K562 (cell line): ENCODE results near the gene MON2. TPM values are rescaled to one million over a fixed set of nuclear protein-coding genes. Genes with fewer than 3 reads are reported as not detected.

Source experiments
- ATAC-seq: fragments of 200-7000 bp; cut with Tn5 transposase; 3 replicates; pipeline ENCODE4 v1.9.1; 2020; ENCODE audit warnings: moderate library complexity
- Bru-seq: library from RNA; stranded (reverse); fragments of 400-500 nt; gene quantifications from one replicate; lab custom pipeline; 2021; lab: Mats Ljungman, UMichigan
- BruChase-seq, 2 experiments: library from RNA; stranded (reverse); fragments of 400-500 nt; gene quantifications; one replicate each; lab custom pipeline; 2021; lab: Mats Ljungman, UMichigan
- BruUV-seq: library from RNA; stranded (reverse); fragments of 400-500 nt; replicated peaks from 2 replicates; lab custom pipeline; 2021; lab: Mats Ljungman, UMichigan
- CTCF ChIA-PET: fragments of 300-600 bp; formaldehyde crosslinking; extraction: SDS; loops from one replicate; lab custom pipeline; 2021; ENCODE audit warnings: low intra/inter-chr PET ratio; lab: Yijun Ruan, JAX
- POLR2A ChIA-PET: fragments of 300-600, 350-650 bp; sonication (Branson Sonifier 250); formaldehyde crosslinking; extraction: SDS; loops from one replicate; lab custom pipeline; 2021; ENCODE audit warnings: antibody characterized with exemption, inconsistent platforms; lab: Yijun Ruan, JAX
- DNase-seq, 4 experiments: peaks; one replicate each; pipeline versions ENCODE4 v3.0.0 to v3.0.0-alpha.2; 2011 to 2018; ENCODE audit warnings: low spot score in 3 of 4, mixed read lengths in 3 of 4; ENCODE audit errors: extremely low read depth in 1 of 4
- FAIRE-seq: peaks from 2 replicates; lab custom pipeline; 2011; peaks lifted over from hg19 to GRCh38; lab: Jason Lieb, UNC
- H2AFZ ChIP-seq: 2 replicates; pipeline ENCODE4 v1.6.0; 2011; ENCODE audit warnings: low read depth, low read length, control low read depth, inconsistent platforms
- H3K27ac ChIP-seq: fragments of 200-600 bp; 3 replicates; pipeline ENCODE4 v1.8.0; 2011; ENCODE audit warnings: low read depth, mild to moderate bottlenecking, control low read depth, inconsistent platforms, low read length, moderate library complexity, mixed read lengths; ENCODE audit errors: extremely low read depth
- H3K27me3 ChIP-seq, 2 experiments: fragments of 300-600 bp in 1 of 2; 2 replicates in 1 of 2; 3 replicates in 1 of 2; pipeline versions ENCODE4 v1.6.0 to v1.8.0; 2011; ENCODE audit warnings: inconsistent platforms in 2 of 2, low read length in 2 of 2, mild to moderate bottlenecking in 1 of 2, mixed read lengths in 1 of 2, moderate library complexity in 1 of 2; ENCODE audit not compliant: control insufficient read depth in 2 of 2, insufficient read depth in 2 of 2
- H3K36me3 ChIP-seq: fragments of 300-600 bp; 3 replicates; pipeline ENCODE4 v1.8.0; 2011; ENCODE audit warnings: mild to moderate bottlenecking, low read length, inconsistent platforms; ENCODE audit not compliant: control insufficient read depth, insufficient read depth
- H3K4me1 ChIP-seq, 2 experiments: fragments of 200-600 bp in 1 of 2; replicated peaks in 1 of 2; 2 replicates in 1 of 2; 3 replicates in 1 of 2; pipeline versions ENCODE4 v1.5.1 to v1.8.0; 2011; ENCODE audit warnings: inconsistent platforms in 2 of 2, low read length in 2 of 2, mild to moderate bottlenecking in 1 of 2, mixed read lengths in 1 of 2, moderate library complexity in 1 of 2; ENCODE audit not compliant: control insufficient read depth in 2 of 2, insufficient read depth in 2 of 2
- H3K4me2 ChIP-seq: 2 replicates; pipeline ENCODE4 v1.6.1; 2011; ENCODE audit warnings: low read length, control low read depth, inconsistent platforms, mixed read lengths; ENCODE audit not compliant: insufficient read depth
- H3K4me3 ChIP-seq: fragments of 200-600 bp; sonication (generic), shearing (Covaris generic); 2 replicates; pipeline ENCODE4 v1.5.1; 2016; ENCODE audit warnings: control low read depth, inconsistent platforms
- H3K79me2 ChIP-seq: fragments of 200-600 bp; 3 replicates; pipeline ENCODE4 v1.8.0; 2011; ENCODE audit warnings: low read length, inconsistent platforms; ENCODE audit not compliant: control insufficient read depth, insufficient read depth
- H3K9ac ChIP-seq, 2 experiments: 2 replicates each; pipeline versions ENCODE4 v1.6.0 to v1.6.1; 2011; ENCODE audit warnings: low read depth in 2 of 2, low read length in 2 of 2, control low read depth in 1 of 2, inconsistent platforms in 1 of 2, mild to moderate bottlenecking in 1 of 2, mixed read lengths in 1 of 2; ENCODE audit not compliant: insufficient read depth in 1 of 2
- H3K9me1 ChIP-seq: one replicate; pipeline ENCODE4 v1.6.0; 2011; ENCODE audit warnings: inconsistent platforms, mild to moderate bottlenecking, low read length, moderate library complexity; ENCODE audit not compliant: control insufficient read depth, insufficient read depth
- H3K9me3 ChIP-seq: replicated peaks from 2 replicates; pipeline ENCODE4 v1.5.1; 2011; ENCODE audit warnings: low read depth, low read length, inconsistent platforms; ENCODE audit not compliant: control insufficient read depth, insufficient read depth
- H4K20me1 ChIP-seq: replicated peaks from 2 replicates; pipeline ENCODE4 v1.6.1; 2011; ENCODE audit warnings: low read length, inconsistent platforms, mixed read lengths; ENCODE audit not compliant: control insufficient read depth, insufficient read depth
- CREB3L1 ChIP-seq: fragments of 450-650 bp; IDR thresholded peaks from 2 replicates; pipeline ENCODE4 v1.6.1; 2014; ENCODE audit warnings: low read depth, mild to moderate bottlenecking, moderate library complexity, borderline replicate concordance
- FOSL1 ChIP-seq: fragments of 200-800 bp; sonication (Bioruptor generic); conservative IDR thresholded peaks from 2 replicates; pipeline ENCODE4 v1.6.1; 2016; ENCODE audit warnings: missing genetic modification characterization, missing compliant biosample characterization
- POLR2A ChIP-seq: fragments of 450-650 bp; conservative IDR thresholded peaks from 2 replicates; pipeline ENCODE4 v1.6.1; 2016
- ZNF174 ChIP-seq: fragments of 250-450 bp; sonication (Bioruptor Pico); IDR thresholded peaks from 2 replicates; pipeline ENCODE4 v1.4.0; 2020; ENCODE audit warnings: mild to moderate bottlenecking
- ZNF311 ChIP-seq: fragments of 250-450 bp; sonication (Bioruptor Pico); IDR thresholded peaks from 2 replicates; pipeline ENCODE4 v1.4.0; 2020; ENCODE audit warnings: mild to moderate bottlenecking, moderate library complexity
- WGBS: fragments of 100-300 bp; shearing (Covaris generic); methylation state at CpG from one replicate; pipeline ENCODE4 v1.1.6; 2016; ENCODE audit warnings: low coverage, mixed read lengths; ENCODE audit not compliant: insufficient coverage; ENCODE audit errors: missing lambda C conversion rate; 5-methylcytosine and 5-hydroxymethylcytosine counted together
- in situ Hi-C: fragments of 300-500 bp; cut with MboI; formaldehyde crosslinking; loops from 4 replicates; pipeline ENCODE4 v1.15.0; 2018; ENCODE audit warnings: inconsistent platforms, mixed read lengths
- intact Hi-C: fragments of 100-400 bp; cut with micrococcal nuclease; formaldehyde crosslinking; loops from 2 replicates; pipeline ENCODE4 v1.14.2; 2022
- long read RNA-seq, 3 experiments: library from polyadenylated mRNA in 2 of 3; library from RNA in 1 of 3; unstranded in 2 of 3; stranded (forward) in 1 of 3; transcript quantifications; one replicate each; pipeline ENCODE4 v2.0.0, GENCODE V29; 2019 to 2022
- polyA minus RNA-seq, 3 experiments: library from RNA; depleted of rRNA, polyadenylated mRNA; stranded (reverse); fragments of >200 nt; gene quantifications; 2 replicates each; pipeline ENCODE4 v1.2.3, GENCODE V29; 2011
- polyA plus RNA-seq, 8 experiments: library from polyadenylated mRNA; depleted of rRNA in 4 of 8; stranded (reverse) in 5 of 8; unstranded in 3 of 8; fragments of >200 nt; fragmentation: Nextera tagmentation in 2 of 8; fragmentation: Illumina TruSeq in 1 of 8; extraction: Ambion mirVana in 2 of 8; extraction: Trizol in 1 of 8; gene quantifications; 2 replicates each; pipeline versions ENCODE4 v1.2.1 to v1.2.3, GENCODE V29; 2011 to 2014; ENCODE audit warnings: inconsistent platforms in 1 of 8, missing spikeins in 1 of 8
- total RNA-seq, 7 experiments: library from RNA; depleted of rRNA in 6 of 7; stranded (reverse); fragments of >200 nt in 6 of 7; fragmentation: Illumina TruSeq in 2 of 7; extraction: Trizol in 2 of 7; gene quantifications; 2 replicates each; pipeline versions ENCODE4 v1.2.1 to v1.2.3, GENCODE V29; 2011 to 2021; ENCODE audit warnings: low replicate concordance in 1 of 7
- TF ChIP-seq, protein P1 (sequence below): fragments of 250-450 bp; sonication (Bioruptor Pico); IDR thresholded peaks from 2 replicates; pipeline ENCODE4 v1.9.0; 2021; ENCODE audit warnings: mild to moderate bottlenecking
- TF ChIP-seq, protein P2 (sequence below): fragments of 450-650 bp; formaldehyde crosslinking; conservative IDR thresholded peaks from 2 replicates; pipeline ENCODE4 v1.4.0; 2022; ENCODE audit warnings: mild to moderate bottlenecking, missing genetic modification characterization

The MON2 gene
- 113 and 388 TPM in 2 replicates for total RNA-seq (2011; cell fraction: chromatin; rRNA removed; ENCODE audit: low replicate concordance)
- total RNA-seq (2011; cell fraction: nucleolus; rRNA removed): 35.9 and 48.8 TPM in 2 replicates
- total RNA-seq (2011; cell fraction: nucleoplasm; rRNA removed): 90.5 and 118 TPM in 2 replicates
- total RNA-seq (2014; rRNA removed): 7.6 and 8.0 TPM in 2 replicates
- total RNA-seq (2014; rRNA removed; fragmentation: Illumina TruSeq; extraction: Trizol): 31.6 and 35.0 TPM in 2 replicates
- 22.0 and 24.9 TPM in 2 replicates for total RNA-seq (2015; rRNA removed; fragmentation: Illumina TruSeq; extraction: Trizol)
- 25.2 and 26.3 TPM in 2 replicates for total RNA-seq (2021)
- polyA plus RNA-seq (2011; rRNA removed): 20.1 and 20.9 TPM in 2 replicates
- polyA plus RNA-seq (2011; cell fraction: cytosol; rRNA removed): 1.7 and 7.4 TPM in 2 replicates
- polyA plus RNA-seq (2011; cell fraction: nucleus; rRNA removed): 36.8 and 57.2 TPM in 2 replicates
- polyA plus RNA-seq (2012): 9.7 and 16.3 TPM in 2 replicates
- 15.8 and 16.8 TPM in 2 replicates for polyA plus RNA-seq (2014; fragmentation: Illumina TruSeq; extraction: Trizol)
- polyA plus RNA-seq (2014; fragmentation: Nextera tagmentation; extraction: Ambion mirVana): 1 to 10 TPM; 3.6 to 4.3 TPM
- 11.2 and 11.7 TPM in 2 replicates for polyA plus RNA-seq (2014; rRNA removed)
- 54.1 and 71.1 TPM in 2 replicates for polyA minus RNA-seq (2011; rRNA and poly(A)+ RNA removed)
- polyA minus RNA-seq (2011; cell fraction: cytosol; rRNA and poly(A)+ RNA removed): 17.0 and 19.7 TPM in 2 replicates
- 50.9 and 107 TPM in 2 replicates for polyA minus RNA-seq (2011; cell fraction: nucleus; rRNA and poly(A)+ RNA removed)
- Bru-seq, nascent RNA: percentile 78 among the genes with signal in this experiment
- percentile 89 among the genes with signal in this experiment for BruChase-seq, experiment 1, labeled RNA remaining after a 2-hour chase
- BruChase-seq, experiment 2, labeled RNA remaining after a 6-hour chase: percentile 88 among the genes with signal in this experiment
- long read RNA-seq, experiment 1, full-length matches to known transcripts: 5 of 33 reads
- long read RNA-seq, experiment 1, partial matches to known transcripts: 14 of 33 reads
- long read RNA-seq, experiment 1, other reads (novel, unspliced or antisense): 14 of 33 reads
- long read RNA-seq, experiment 2, full-length matches to known transcripts: 1 of 4 reads
- long read RNA-seq, experiment 2, partial matches to known transcripts: 2 of 4 reads
- long read RNA-seq, experiment 2, other reads (novel, unspliced or antisense): 1 of 4 reads
- long read RNA-seq, experiment 3, partial matches to known transcripts: 2 of 3 reads
- long read RNA-seq, experiment 3, other reads (novel, unspliced or antisense): 1 of 3 reads

- in situ Hi-C loops (no loop called here), intact Hi-C loops (loop anchor here (2.0 kb wide), 2 partner anchors 136 to 206 kb away; partner anchors contain the start of gene USP15)
- Histone ChIP-seq H3K9me1 (no peaks in the 10 kb centered on the region), H3K4me1 (peaks cover 3 to 14% of the 10 kb centered on the region in 2 experiments; a peak in 4 of 5 replicates), H3K79me2 (peaks cover 51% of the 10 kb centered on the region), H3K9ac (peak within 1 kb of the TSS; percentile 97 to 100), H3K27ac (peak within 1 kb of the TSS; percentile 91), H3K36me3 (peaks cover 9% of the 10 kb centered on the region; the same call in 2 of the 3 replicates), H3K9me3 (no peaks in the 10 kb centered on the region), H3K4me2 (peak within 1 kb of the TSS; percentile 98), H2AFZ (peak within 1 kb of the TSS; percentile 98), H3K27me3 (no peaks in the 10 kb centered on the region), H4K20me1 (0 out of 2 replicates have a peak, but pooled peaks cover 4% of the 10 kb centered on the region), H3K4me3 (peak within 1 kb of the TSS; percentile 98)
- ATAC-seq (peak; percentile 98), FAIRE-seq (peak; percentile 82), DNase-seq (peak; percentile 86 to 93 (median 90))
- CTCF ChIA-PET: no interaction called here
- under 1% methylated on average over 46 of the region's 62 CpGs for WGBS
- POLR2A ChIA-PET: interaction anchor here (0.6 to 1.9 kb wide), 9 partner anchors 8 to 534 kb away, joined by 3 to 10 read pairs (median 4); no protein-coding TSS in a partner anchor
- BruUV-seq: no TSS peak
- TF ChIP-seq ZNF311: no peak
- TF ChIP-seq, protein P1, sequence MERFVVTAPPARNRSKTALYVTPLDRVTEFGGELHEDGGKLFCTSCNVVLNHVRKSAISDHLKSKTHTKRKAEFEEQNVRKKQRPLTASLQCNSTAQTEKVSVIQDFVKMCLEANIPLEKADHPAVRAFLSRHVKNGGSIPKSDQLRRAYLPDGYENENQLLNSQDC (CRISPR knock-in tag): no peak
- no peak for TF ChIP-seq ZNF174 (CRISPR knock-in tag)
- peak; percentile 91 for TF ChIP-seq POLR2A
- TF ChIP-seq, protein P2, sequence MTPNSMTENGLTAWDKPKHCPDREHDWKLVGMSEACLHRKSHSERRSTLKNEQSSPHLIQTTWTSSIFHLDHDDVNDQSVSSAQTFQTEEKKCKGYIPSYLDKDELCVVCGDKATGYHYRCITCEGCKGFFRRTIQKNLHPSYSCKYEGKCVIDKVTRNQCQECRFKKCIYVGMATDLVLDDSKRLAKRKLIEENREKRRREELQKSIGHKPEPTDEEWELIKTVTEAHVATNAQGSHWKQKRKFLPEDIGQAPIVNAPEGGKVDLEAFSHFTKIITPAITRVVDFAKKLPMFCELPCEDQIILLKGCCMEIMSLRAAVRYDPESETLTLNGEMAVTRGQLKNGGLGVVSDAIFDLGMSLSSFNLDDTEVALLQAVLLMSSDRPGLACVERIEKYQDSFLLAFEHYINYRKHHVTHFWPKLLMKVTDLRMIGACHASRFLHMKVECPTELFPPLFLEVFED: no peak
- peak; percentile 98 for TF ChIP-seq CREB3L1
- peak; percentile 76 for TF ChIP-seq FOSL1 (tag)
Measured at GRCh38 chr12:62466594-62467491, at the start of gene MON2. Gene MON2, plus strand, starts transcription at chr12:62466826. Its CDS starts 382 bp downstream, at chr12:62467208.
